ENCODE measurements around the gene SLC24A2. TPM values are rescaled to one million over a fixed set of nuclear protein-coding genes. Genes with fewer than 3 reads are reported as not detected.

The SLC24A2 gene
- total and polyA plus RNA-seq, 2 experiments from 2014 or later = 3.5 to 7.1 TPM

GRCh38 chr9:19769213-19769612 lies 19.6 kb downstream of the SLC24A2 start:
- no peaks in the 10 kb centered on the region for H3K36me3 ChIP-seq (ENCODE audit: insufficient read depth)
- DNase-seq (ENCODE audit: low spot score) (no peak), ATAC-seq (no peak)
- peaks cover 18% of the 10 kb centered on the region for H3K9me2 ChIP-seq (ENCODE audit: insufficient read depth)
- H3K27me3 ChIP-seq (ENCODE audit: insufficient read depth) = no peaks in the 10 kb centered on the region
- no peaks in the 10 kb centered on the region; the same call in 1 of the 2 replicates for H3K79me2 ChIP-seq (replicated peaks; ENCODE audit: insufficient read depth)
- H3K9me3 Mint-ChIP-seq = peaks cover 32% of the 10 kb centered on the region
- H3K4me1 ChIP-seq (ENCODE audit: insufficient read depth) = no peaks in the 10 kb centered on the region
- no peak overlapping the region for H3K27ac ChIP-seq (ENCODE audit: low read depth)
- peaks cover 8% of the 10 kb centered on the region for H3K27me3 Mint-ChIP-seq (ENCODE audit: insufficient read depth, low read depth, poor library complexity)
- no peaks in the 10 kb centered on the region for H3F3A ChIP-seq (replicated peaks; ENCODE audit: low read depth)
- H3K4me3 ChIP-seq = no peak overlapping the region
- peaks cover 31% of the 10 kb centered on the region for H3K36me3 Mint-ChIP-seq (ENCODE audit: low read depth)
- H3K4me2 ChIP-seq = no peak overlapping the region
- no peak overlapping the region for H3K27ac Mint-ChIP-seq
- H4K20me1 ChIP-seq (replicated peaks; ENCODE audit: insufficient read depth) = no peaks in the 10 kb centered on the region
- H2AFZ ChIP-seq = no peak overlapping the region
- no peak for TF ChIP-seq ZNF331 (CRISPR knock-in tag; IDR thresholded peaks at IDR 0.05; ENCODE audit: low read depth)
- TF ChIP-seq CTCF (conservative IDR thresholded peaks at IDR 0.05; ENCODE audit: low read depth in 2 of 2) = peak in 1 of 2 experiments; percentile 39; a peak in 2 of 4 replicates
- no peak for TF ChIP-seq NANOG (IDR thresholded peaks at IDR 0.05; ENCODE audit: borderline replicate concordance)
- H3K4me3 Mint-ChIP-seq = no peak overlapping the region
- H3K4me1 Mint-ChIP-seq = no peaks in the 10 kb centered on the region

DNA sequence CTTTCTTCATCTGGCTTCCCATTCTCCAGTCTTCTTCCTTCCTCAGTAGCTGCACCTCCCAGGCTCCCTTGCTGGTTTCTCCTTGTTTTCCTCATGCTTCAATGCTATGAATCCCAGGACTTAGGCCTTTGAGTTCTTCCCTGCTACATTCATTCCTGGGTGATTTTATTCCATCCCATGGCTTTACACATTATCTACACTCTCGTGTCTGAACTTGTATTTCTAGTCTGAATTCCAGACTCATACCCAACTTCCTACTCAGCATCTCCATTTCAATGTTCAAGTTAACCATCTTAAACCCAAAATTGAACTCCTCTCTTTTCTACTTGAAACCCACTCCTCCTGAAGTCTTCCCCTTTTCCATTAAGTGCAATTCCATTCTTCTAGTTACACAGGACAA lies 20.0 kb downstream of the SLC24A2 start:
- no peak for ATAC-seq

GRCh38 chr9:19759066-19759465 lies 29.8 kb downstream of the SLC24A2 start:
- H3F3A ChIP-seq (replicated peaks; ENCODE audit: low read depth) = no peaks in the 10 kb centered on the region
- DNase-seq (ENCODE audit: low spot score) = no peak
- H3K27ac Mint-ChIP-seq = no peak overlapping the region
- no peaks in the 10 kb centered on the region for H3K27me3 Mint-ChIP-seq (ENCODE audit: insufficient read depth, low read depth, poor library complexity)
- H2AFZ ChIP-seq = no peak overlapping the region
- H3K4me2 ChIP-seq = no peak overlapping the region
- no peaks in the 10 kb centered on the region for H3K36me3 ChIP-seq (ENCODE audit: insufficient read depth)
- peaks cover 2% of the 10 kb centered on the region; the same call in 2 of the 3 replicates for H3K9me3 Mint-ChIP-seq
- no peaks in the 10 kb centered on the region for H3K79me2 ChIP-seq (replicated peaks; ENCODE audit: insufficient read depth)
- no peaks in the 10 kb centered on the region for H3K27me3 ChIP-seq (ENCODE audit: insufficient read depth)
- H3K27ac ChIP-seq (ENCODE audit: low read depth) = no peak overlapping the region
- no peaks in the 10 kb centered on the region for H4K20me1 ChIP-seq (replicated peaks; ENCODE audit: insufficient read depth)
- no peaks in the 10 kb centered on the region for H3K9me2 ChIP-seq (ENCODE audit: insufficient read depth)
- no peak overlapping the region for H3K4me3 Mint-ChIP-seq
- ATAC-seq = no peak
- H3K36me3 Mint-ChIP-seq (ENCODE audit: low read depth) = no peaks in the 10 kb centered on the region; the same call in 2 of the 3 replicates
- peaks cover 4% of the 10 kb centered on the region; the same call in 1 of the 2 replicates for H3K4me1 ChIP-seq (ENCODE audit: insufficient read depth)
- H3K4me3 ChIP-seq = no peak overlapping the region
- H3K4me1 Mint-ChIP-seq = peaks cover 6% of the 10 kb centered on the region; the same call in 2 of the 3 replicates
- no peak for TF ChIP-seq REST (IDR thresholded peaks at IDR 0.05; ENCODE audit: unreplicated experiment)
- TF ChIP-seq ETS1 (IDR thresholded peaks at IDR 0.05) = no peak
- no peak for TF ChIP-seq NANOG (IDR thresholded peaks at IDR 0.05; ENCODE audit: borderline replicate concordance)

More for the DNA sequence above, 20.0 kb downstream of the SLC24A2 start:
- Mint-ChIP-seq H3K4me3 (no peak overlapping the region), H3K36me3 (ENCODE audit: low read depth) (peaks cover 31% of the 10 kb centered on the region), H3K9me3 (peaks cover 32% of the 10 kb centered on the region), H3K4me1 (no peaks in the 10 kb centered on the region), H3K27me3 (ENCODE audit: insufficient read depth, low read depth, poor library complexity) (peaks cover 7% of the 10 kb centered on the region), H3K27ac (no peak overlapping the region)
- H3K79me2 ChIP-seq (replicated peaks; ENCODE audit: insufficient read depth) = no peaks in the 10 kb centered on the region; the same call in 1 of the 2 replicates
- no peaks in the 10 kb centered on the region for H3K27me3 ChIP-seq (ENCODE audit: insufficient read depth)
- H3F3A ChIP-seq (replicated peaks; ENCODE audit: low read depth) = no peaks in the 10 kb centered on the region
- no peaks in the 10 kb centered on the region for H3K4me1 ChIP-seq (ENCODE audit: insufficient read depth)
- TF ChIP-seq ETS1 (IDR thresholded peaks at IDR 0.05) (no peak), ZNF331 (CRISPR knock-in tag; IDR thresholded peaks at IDR 0.05; ENCODE audit: low read depth) (no peak), STAT1 (IDR thresholded peaks at IDR 0.05; ENCODE audit: unreplicated experiment) (no peak), JUNB (IDR thresholded peaks at IDR 0.05; ENCODE audit: unreplicated experiment) (no peak)
- H3K9me2 ChIP-seq (ENCODE audit: insufficient read depth) = peaks cover 18% of the 10 kb centered on the region
- no peak overlapping the region for H3K4me2 ChIP-seq
- no peak for DNase-seq (ENCODE audit: low spot score)
- no peak overlapping the region for H3K4me3 ChIP-seq
- H2AFZ ChIP-seq = no peak overlapping the region
- no peak overlapping the region for H3K27ac ChIP-seq (ENCODE audit: low read depth)
- H3K36me3 ChIP-seq (ENCODE audit: insufficient read depth) = no peaks in the 10 kb centered on the region
- H4K20me1 ChIP-seq (replicated peaks; ENCODE audit: insufficient read depth) = no peaks in the 10 kb centered on the region

Measured in GM23338 (cell line).